Measurements from ENCODE around the gene TPRN. TPM values are rescaled to one million over a fixed set of nuclear protein-coding genes. Genes with fewer than 3 reads are reported as not detected.

Gene TPRN
- total RNA-seq, 1 experiment from 2014 or later, result 24.9 TPM

DNA sequence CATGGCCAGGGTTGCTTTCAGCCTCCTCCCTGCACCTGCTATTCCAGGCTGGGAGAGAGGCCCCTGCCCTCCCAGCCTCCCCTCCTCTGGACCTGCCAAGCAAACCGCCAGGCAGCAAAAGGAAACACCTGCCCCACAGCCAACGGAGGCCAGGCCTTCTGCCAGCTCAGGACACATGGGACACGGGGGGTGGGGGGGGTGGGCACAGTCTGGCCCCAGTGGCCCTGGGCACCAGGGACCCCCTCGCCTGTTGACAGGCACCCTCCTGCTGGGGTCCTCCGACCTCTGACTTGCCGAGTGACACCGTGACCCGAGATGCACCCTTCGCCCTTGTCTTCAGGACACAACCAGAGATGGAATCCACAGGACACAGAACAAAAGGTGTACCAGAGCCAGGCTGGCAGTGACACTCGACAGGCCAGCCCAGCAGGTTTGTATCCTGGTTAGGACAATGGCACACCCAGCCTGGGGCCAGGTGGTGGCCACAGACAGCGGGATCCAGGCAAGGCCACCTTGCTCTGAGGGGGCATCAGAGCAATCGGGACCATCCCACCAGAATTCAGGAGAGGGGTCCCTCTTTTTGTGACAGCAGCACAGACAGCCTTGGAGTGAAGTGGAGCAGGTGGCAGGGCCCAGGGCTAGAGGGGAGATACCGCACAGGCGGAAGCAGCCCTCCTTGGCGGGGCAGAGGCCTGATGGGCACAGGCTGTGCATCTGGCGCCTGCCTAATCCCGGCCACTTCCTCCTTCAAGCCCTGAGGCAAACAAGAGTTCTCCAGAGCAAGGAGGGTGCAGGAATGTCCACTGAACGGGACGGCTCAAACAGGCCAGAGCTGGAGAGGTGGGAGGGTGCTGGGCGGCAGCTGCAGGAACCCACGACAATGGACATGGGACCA is 27.4 kb downstream of the TPRN start (continued):
- TF ChIP-seq EZH2 (IDR thresholded peaks at IDR 0.05), result no peak
- no peak for TF ChIP-seq ZNF274 (IDR thresholded peaks at IDR 0.05; ENCODE audit: low read depth, low read length)
- TF ChIP-seq, protein P1, sequence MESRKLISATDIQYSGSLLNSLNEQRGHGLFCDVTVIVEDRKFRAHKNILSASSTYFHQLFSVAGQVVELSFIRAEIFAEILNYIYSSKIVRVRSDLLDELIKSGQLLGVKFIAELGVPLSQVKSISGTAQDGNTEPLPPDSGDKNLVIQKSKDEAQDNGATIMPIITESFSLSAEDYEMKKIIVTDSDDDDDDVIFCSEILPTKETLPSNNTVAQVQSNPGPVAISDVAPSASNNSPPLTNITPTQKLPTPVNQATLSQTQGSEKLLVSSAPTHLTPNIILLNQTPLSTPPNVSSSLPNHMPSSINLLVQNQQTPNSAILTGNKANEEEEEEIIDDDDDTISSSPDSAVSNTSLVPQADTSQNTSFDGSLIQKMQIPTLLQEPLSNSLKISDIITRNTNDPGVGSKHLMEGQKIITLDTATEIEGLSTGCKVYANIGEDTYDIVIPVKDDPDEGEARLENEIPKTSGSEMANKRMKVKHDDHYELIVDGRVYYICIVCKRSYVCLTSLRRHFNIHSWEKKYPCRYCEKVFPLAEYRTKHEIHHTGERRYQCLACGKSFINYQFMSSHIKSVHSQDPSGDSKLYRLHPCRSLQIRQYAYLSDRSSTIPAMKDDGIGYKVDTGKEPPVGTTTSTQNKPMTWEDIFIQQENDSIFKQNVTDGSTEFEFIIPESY (IDR thresholded peaks at IDR 0.05; ENCODE audit: extremely low read depth, insufficient replicate concordance, low read length), result no peak
- TF ChIP-seq SP1 (IDR thresholded peaks at IDR 0.05; ENCODE audit: low read depth), result no peak
- TF ChIP-seq ZFX (IDR thresholded peaks at IDR 0.05), result no peak
- TF ChIP-seq JUND (IDR thresholded peaks at IDR 0.05), result no peak
- TF ChIP-seq, protein P2, sequence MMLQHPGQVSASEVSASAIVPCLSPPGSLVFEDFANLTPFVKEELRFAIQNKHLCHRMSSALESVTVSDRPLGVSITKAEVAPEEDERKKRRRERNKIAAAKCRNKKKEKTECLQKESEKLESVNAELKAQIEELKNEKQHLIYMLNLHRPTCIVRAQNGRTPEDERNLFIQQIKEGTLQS (IDR thresholded peaks at IDR 0.05), result no peak
- TF ChIP-seq FOSL1 (IDR thresholded peaks at IDR 0.05; ENCODE audit: low read depth), result no peak
- TF ChIP-seq MAX (IDR thresholded peaks at IDR 0.05), result no peak

- Histone ChIP-seq H4K20me1 (ENCODE audit: insufficient read depth) (no peaks in the 10 kb centered on the region), H3K4me1 (ENCODE audit: control insufficient read depth in 1 of 2, insufficient read depth in 2 of 2, low read length in 2 of 2) (peaks cover 14 to 40% of the 10 kb centered on the region in 2 experiments), H3K36me3 (ENCODE audit: control insufficient read depth in 1 of 2, insufficient read depth in 2 of 2, low read length in 2 of 2) (no peaks in the 10 kb centered on the region), H3K9me3 (ENCODE audit: control insufficient read depth in 1 of 2, insufficient read depth in 1 of 2, low read depth in 1 of 2, low read length in 2 of 2) (no peaks in the 10 kb centered on the region), H3K27ac (ENCODE audit: low read depth, low read length) (no peak overlapping the region), H3K4me3 (replicated peaks in 1 of 2; ENCODE audit: low read depth in 1 of 2, low read length in 2 of 2) (no peak overlapping the region), H3K9me2 (ENCODE audit: insufficient read depth) (no peaks in the 10 kb centered on the region), H3K9ac (ENCODE audit: low read length) (no peak overlapping the region), H2AFZ (ENCODE audit: low read depth, low read length, poor library complexity, severe bottlenecking) (no peak overlapping the region), H3K27me3 (ENCODE audit: insufficient read depth, low read length) (no peaks in the 10 kb centered on the region), H3K79me2 (ENCODE audit: insufficient read depth, low read length) (no peaks in the 10 kb centered on the region), H3K4me2 (ENCODE audit: low read length) (no peak overlapping the region)
- CTCF ChIA-PET, result no interaction called here
- TF ChIP-seq SRF (IDR thresholded peaks at IDR 0.05; ENCODE audit: low read depth) (no peak), POLR2AphosphoS5 (IDR thresholded peaks at IDR 0.05; ENCODE audit: low read depth, low read length) (no peak), ZNF274 (IDR thresholded peaks at IDR 0.05; ENCODE audit: low read depth, low read length) (no peak), ZFX (IDR thresholded peaks at IDR 0.05) (no peak), POLR2A (IDR thresholded peaks at IDR 0.05; ENCODE audit: borderline replicate concordance, extremely low read depth, insufficient read depth, insufficient read length) (no peak), EZH2phosphoT487 (IDR thresholded peaks at IDR 0.05; ENCODE audit: borderline replicate concordance) (no peak)
- no peak for DNase-seq (ENCODE audit: low read depth, low spot score)
- POLR2A ChIA-PET, result no interaction called here
- RAD21 ChIA-PET (ENCODE audit: low non-redundant PET in 1 of 2, low total read pairs in 2 of 2, uncharacterized antibody in 2 of 2, unreplicated experiment in 2 of 2), result no interaction called here
- ATAC-seq, result no peak
- intact Hi-C loops (cut with micrococcal nuclease), result no loop called here
- BruUV-seq (replicated peaks), result no TSS peak
Observed at GRCh38 chr9:137171149-137171900, 29.2 kb downstream of the TPRN start.
